ENCODE data around the gene PLPPR5.

GRCh38 chr1:98921817-98922216 is 82.8 kb downstream of the PLPPR5 start:
- TF ChIP-seq EZH2 (IDR thresholded peaks at IDR 0.05; ENCODE audit: low read depth) (no peak), CTCF (conservative IDR thresholded peaks at IDR 0.05) (no peak)
